ENCODE measurements around the gene ZNF662.

DNA sequence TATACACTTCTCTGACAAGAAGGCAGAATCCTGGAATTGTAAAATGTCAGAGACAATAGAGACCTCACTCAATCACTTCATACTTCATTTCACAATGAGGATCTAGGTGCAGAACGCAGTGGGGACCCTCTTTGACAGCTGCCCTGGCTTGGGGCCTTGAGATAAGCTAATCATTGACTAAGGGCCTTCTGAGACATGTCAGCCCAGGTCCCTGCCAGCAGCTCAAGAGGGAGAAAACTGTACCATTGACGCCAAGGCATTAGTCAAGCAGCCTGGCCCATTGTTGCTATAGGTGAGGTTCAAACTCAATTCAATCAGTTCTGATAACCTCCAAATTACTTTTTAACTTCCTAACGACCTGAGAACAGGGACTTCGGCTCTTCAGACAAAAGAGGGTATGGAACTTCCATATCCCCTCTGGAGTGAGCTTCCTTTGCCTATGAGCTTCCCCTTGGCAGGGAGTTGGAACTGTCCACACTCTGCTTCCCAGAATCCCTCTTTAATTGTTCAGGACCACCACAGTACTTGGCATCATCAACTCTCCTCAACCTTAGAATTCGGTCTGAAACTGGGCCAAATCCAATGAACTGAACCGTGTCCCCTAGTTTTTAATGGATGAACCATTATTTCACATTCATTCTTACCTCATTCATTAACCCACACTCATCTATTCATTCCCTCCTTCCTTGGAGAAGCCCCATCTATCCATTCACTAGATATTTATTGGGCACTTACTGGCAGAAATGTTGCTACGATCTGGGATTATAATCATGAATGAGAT is 28.8 kb upstream of the ZNF662 start:
- no peak for TF ChIP-seq GATA2 (IDR thresholded peaks at IDR 0.05; ENCODE audit: low read depth, low read length)
- no peak for TF ChIP-seq GATA3 (IDR thresholded peaks at IDR 0.05; ENCODE audit: low read depth, low read length)
